HCT116 (cell line): ENCODE data around the gene SLC35G6.

ENCODE experiments used
- CEBPB ChIP-seq: IDR thresholded peaks from 2 replicates; pipeline ENCODE4 v1.6.1; 2012; ENCODE audit warnings: low read depth
- EGR1 ChIP-seq: IDR thresholded peaks from 2 replicates; pipeline ENCODE4 v1.6.1; 2012; ENCODE audit warnings: low read depth
- EZH2 ChIP-seq: fragments of 200-600 bp; sonication (generic); IDR thresholded peaks from 2 replicates; pipeline ENCODE4 v1.6.1; 2017; ENCODE audit warnings: antibody characterized with exemption, mixed run types
- EZH2phosphoT487 ChIP-seq: fragments of 200-600 bp; IDR thresholded peaks from 2 replicates; pipeline ENCODE4 v1.6.1; 2018; ENCODE audit warnings: antibody characterized with exemption, borderline replicate concordance
- JUND ChIP-seq: IDR thresholded peaks from 2 replicates; pipeline ENCODE4 v1.6.1; 2012
- POLR2A ChIP-seq: IDR thresholded peaks from 2 replicates; pipeline ENCODE4 v1.7.0; 2011; ENCODE audit warnings: borderline replicate concordance; ENCODE audit not compliant: insufficient read depth, insufficient read length; ENCODE audit errors: extremely low read depth
- POLR2AphosphoS5 ChIP-seq: IDR thresholded peaks from 2 replicates; pipeline ENCODE4 v1.6.1; 2011; ENCODE audit warnings: mild to moderate bottlenecking, low read depth, low read length, moderate library complexity
- SP1 ChIP-seq: IDR thresholded peaks from 2 replicates; pipeline ENCODE4 v1.6.1; 2012; ENCODE audit warnings: low read depth
- TF ChIP-seq, protein P1 (sequence below), 3 experiments: fragments of 200-600 bp in 1 of 3; sonication (generic) in 1 of 3; IDR thresholded peaks in 2 of 3; conservative IDR thresholded peaks in 1 of 3; 2 replicates each; pipeline ENCODE4 v1.5.1; 2012 to 2017; ENCODE audit warnings: low read depth in 2 of 3, low read length in 2 of 3, antibody characterized with exemption in 1 of 3, borderline replicate concordance in 1 of 3, control low read depth in 1 of 3, mild to moderate bottlenecking in 1 of 3, mixed read lengths in 1 of 3, mixed run types in 1 of 3, moderate library complexity in 1 of 3; ENCODE audit not compliant: insufficient read depth in 1 of 3
- TF ChIP-seq, protein P2 (sequence below): IDR thresholded peaks from 2 replicates; pipeline ENCODE4 v1.6.1; 2012; ENCODE audit warnings: low read depth
- TF ChIP-seq, protein P3 (sequence below): IDR thresholded peaks from 2 replicates; pipeline ENCODE4 v1.6.1; 2012
- TF ChIP-seq, protein P4 (sequence below): IDR thresholded peaks from 2 replicates; pipeline ENCODE4 v1.6.1; 2012

- TF ChIP-seq, protein P1, sequence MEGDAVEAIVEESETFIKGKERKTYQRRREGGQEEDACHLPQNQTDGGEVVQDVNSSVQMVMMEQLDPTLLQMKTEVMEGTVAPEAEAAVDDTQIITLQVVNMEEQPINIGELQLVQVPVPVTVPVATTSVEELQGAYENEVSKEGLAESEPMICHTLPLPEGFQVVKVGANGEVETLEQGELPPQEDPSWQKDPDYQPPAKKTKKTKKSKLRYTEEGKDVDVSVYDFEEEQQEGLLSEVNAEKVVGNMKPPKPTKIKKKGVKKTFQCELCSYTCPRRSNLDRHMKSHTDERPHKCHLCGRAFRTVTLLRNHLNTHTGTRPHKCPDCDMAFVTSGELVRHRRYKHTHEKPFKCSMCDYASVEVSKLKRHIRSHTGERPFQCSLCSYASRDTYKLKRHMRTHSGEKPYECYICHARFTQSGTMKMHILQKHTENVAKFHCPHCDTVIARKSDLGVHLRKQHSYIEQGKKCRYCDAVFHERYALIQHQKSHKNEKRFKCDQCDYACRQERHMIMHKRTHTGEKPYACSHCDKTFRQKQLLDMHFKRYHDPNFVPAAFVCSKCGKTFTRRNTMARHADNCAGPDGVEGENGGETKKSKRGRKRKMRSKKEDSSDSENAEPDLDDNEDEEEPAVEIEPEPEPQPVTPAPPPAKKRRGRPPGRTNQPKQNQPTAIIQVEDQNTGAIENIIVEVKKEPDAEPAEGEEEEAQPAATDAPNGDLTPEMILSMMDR (IDR thresholded peaks at IDR 0.05 in 2 of 3, conservative IDR thresholded peaks at IDR 0.05 in 1 of 3; ENCODE audit: borderline replicate concordance in 1 of 3, insufficient read depth in 1 of 3, low read depth in 2 of 3, low read length in 2 of 3): no peak
- TF ChIP-seq POLR2AphosphoS5 (no peak), POLR2A (no peak), EZH2 (no peak), EZH2phosphoT487 (no peak), JUND (no peak), EGR1 (no peak), CEBPB (no peak), SP1 (no peak)
- TF ChIP-seq, protein P2, sequence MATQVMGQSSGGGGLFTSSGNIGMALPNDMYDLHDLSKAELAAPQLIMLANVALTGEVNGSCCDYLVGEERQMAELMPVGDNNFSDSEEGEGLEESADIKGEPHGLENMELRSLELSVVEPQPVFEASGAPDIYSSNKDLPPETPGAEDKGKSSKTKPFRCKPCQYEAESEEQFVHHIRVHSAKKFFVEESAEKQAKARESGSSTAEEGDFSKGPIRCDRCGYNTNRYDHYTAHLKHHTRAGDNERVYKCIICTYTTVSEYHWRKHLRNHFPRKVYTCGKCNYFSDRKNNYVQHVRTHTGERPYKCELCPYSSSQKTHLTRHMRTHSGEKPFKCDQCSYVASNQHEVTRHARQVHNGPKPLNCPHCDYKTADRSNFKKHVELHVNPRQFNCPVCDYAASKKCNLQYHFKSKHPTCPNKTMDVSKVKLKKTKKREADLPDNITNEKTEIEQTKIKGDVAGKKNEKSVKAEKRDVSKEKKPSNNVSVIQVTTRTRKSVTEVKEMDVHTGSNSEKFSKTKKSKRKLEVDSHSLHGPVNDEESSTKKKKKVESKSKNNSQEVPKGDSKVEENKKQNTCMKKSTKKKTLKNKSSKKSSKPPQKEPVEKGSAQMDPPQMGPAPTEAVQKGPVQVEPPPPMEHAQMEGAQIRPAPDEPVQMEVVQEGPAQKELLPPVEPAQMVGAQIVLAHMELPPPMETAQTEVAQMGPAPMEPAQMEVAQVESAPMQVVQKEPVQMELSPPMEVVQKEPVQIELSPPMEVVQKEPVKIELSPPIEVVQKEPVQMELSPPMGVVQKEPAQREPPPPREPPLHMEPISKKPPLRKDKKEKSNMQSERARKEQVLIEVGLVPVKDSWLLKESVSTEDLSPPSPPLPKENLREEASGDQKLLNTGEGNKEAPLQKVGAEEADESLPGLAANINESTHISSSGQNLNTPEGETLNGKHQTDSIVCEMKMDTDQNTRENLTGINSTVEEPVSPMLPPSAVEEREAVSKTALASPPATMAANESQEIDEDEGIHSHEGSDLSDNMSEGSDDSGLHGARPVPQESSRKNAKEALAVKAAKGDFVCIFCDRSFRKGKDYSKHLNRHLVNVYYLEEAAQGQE: no peak
- TF ChIP-seq, protein P3, sequence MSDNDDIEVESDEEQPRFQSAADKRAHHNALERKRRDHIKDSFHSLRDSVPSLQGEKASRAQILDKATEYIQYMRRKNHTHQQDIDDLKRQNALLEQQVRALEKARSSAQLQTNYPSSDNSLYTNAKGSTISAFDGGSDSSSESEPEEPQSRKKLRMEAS: no peak
- TF ChIP-seq, protein P4, sequence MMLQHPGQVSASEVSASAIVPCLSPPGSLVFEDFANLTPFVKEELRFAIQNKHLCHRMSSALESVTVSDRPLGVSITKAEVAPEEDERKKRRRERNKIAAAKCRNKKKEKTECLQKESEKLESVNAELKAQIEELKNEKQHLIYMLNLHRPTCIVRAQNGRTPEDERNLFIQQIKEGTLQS: no peak
Measured at GRCh38 chr17:7468290-7468689, 13.0 kb upstream of the SLC35G6 start.
